AG09309 (cell line): ENCODE data around the gene ZNF479.
"Not testable (repeated sequence)": the region's sequence is repeated elsewhere in the genome, so short reads cannot be mapped to it uniquely, and the experiment has no call there.

Experiments used
- DNase-seq: peaks from one replicate; pipeline ENCODE4 v3.0.0-alpha.2; 2010; ENCODE audit warnings: low read depth
- H3K4me3 ChIP-seq: 2 replicates; pipeline ENCODE4 v1.5.1; 2011; ENCODE audit warnings: mild to moderate bottlenecking, low read depth, low read length, moderate library complexity; ENCODE audit not compliant: control insufficient read depth
- TF ChIP-seq, protein P1 (sequence below): IDR thresholded peaks from 2 replicates; pipeline ENCODE4 v1.5.1; 2011; ENCODE audit warnings: mild to moderate bottlenecking, low read depth, low read length, inconsistent platforms; ENCODE audit not compliant: insufficient read depth, control insufficient read depth; ENCODE audit errors: missing control alignments

Gene ZNF479

DNA sequence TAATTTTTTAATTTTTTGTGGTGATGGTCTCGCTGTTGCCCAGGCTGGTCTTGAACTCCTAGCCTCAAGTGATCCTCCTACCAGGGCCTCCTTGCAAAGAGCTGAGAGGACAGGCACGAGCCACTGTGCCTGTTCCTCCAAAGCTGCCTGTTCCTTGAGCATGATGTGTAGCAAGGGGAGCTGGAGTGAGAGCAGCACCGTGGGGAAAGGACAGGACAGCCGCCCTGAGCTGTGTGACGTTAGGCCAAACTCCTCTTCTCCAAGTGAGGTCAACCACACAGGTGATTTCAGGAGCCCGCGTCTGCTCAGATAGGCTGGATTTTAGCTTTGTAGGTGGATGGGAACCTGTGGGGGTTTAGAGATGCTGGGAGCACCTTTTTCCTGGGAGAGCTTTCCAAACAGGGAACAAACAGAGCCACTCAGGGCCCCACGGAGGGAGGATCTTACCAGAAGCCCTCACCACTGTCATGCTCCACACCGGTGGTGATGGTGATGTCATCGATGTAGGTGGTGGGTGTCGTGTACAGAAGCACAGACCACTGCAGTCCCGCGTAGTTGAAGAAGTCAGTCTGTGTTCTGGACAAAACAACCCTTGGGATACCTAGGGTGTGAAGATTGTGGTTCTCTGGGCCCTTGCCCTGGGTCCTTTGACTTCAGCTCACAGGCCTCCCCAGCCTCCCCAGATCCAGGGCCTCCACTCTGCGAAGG lies 44.8 kb upstream of the ZNF479 start:
- TF ChIP-seq, protein P1, sequence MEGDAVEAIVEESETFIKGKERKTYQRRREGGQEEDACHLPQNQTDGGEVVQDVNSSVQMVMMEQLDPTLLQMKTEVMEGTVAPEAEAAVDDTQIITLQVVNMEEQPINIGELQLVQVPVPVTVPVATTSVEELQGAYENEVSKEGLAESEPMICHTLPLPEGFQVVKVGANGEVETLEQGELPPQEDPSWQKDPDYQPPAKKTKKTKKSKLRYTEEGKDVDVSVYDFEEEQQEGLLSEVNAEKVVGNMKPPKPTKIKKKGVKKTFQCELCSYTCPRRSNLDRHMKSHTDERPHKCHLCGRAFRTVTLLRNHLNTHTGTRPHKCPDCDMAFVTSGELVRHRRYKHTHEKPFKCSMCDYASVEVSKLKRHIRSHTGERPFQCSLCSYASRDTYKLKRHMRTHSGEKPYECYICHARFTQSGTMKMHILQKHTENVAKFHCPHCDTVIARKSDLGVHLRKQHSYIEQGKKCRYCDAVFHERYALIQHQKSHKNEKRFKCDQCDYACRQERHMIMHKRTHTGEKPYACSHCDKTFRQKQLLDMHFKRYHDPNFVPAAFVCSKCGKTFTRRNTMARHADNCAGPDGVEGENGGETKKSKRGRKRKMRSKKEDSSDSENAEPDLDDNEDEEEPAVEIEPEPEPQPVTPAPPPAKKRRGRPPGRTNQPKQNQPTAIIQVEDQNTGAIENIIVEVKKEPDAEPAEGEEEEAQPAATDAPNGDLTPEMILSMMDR = no peak

DNA sequence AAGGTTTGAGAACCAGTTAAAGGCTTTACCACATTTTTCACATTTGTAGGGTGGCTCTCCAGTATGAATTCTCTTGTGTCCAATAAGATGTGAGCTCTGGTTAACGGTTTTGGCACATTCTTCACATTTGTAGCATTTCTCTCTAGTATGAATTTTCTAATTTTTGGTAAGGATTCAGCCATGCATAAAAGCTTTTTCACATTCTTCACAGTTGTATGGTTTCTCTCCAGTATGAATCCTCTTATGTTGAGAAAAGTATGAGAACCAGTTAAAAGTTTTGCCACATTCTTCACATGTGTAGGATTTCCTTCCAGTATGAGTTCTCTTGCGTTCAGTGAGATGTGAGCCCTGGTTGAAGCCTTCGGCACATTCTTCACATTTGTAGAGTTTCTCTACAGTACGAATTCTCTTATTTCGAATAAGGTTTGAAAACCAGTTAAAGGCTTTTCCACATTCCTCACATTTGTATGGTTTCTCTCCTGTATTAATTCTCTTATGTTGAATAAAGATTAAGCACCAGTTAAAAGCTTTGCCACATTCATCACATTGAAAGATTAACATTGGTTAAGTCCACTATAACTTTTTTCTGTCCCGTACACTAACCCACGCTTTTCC lies 33.2 kb upstream of the ZNF479 start:
- H3K4me3 ChIP-seq = no peak overlapping the region
- TF ChIP-seq, protein P1 = no peak
- no peak for DNase-seq

More for the DNA sequence above, 44.8 kb upstream of the ZNF479 start:
- no peak overlapping the region for H3K4me3 ChIP-seq
- DNase-seq = no peak

DNA sequence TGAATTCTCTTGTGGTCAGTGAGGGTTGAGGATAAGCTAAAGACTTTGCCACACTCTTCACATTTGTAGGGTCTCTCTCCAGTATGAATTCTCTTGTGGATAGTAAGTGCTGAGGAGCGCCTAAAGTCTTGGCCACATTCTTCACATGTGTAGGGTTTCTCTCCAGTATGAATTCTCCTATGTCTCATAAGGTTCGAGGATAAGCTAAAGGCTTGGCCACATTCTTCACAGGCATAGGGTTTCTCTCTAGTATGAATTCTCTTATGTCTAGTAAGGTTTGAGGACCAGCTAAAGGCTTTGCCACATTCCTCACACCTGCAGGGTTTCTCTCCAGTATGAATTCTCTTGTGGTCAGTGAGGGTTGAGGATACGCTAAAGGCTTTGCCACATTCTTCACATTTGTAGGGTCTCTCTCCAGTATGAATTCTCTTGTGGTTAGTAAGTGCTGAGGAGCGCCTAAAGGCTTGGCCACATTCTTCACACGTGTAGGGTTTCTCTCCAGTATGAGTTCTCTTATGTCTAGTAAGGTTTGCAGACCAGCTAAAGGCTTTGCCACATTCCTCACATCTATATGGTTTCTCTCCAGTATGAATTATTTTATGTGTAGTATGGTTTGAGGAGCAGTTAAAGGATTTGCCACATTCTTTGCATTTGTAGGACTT lies 12.0 kb downstream of the ZNF479 start:
- not testable (repeated sequence) for DNase-seq, H3K4me3 ChIP-seq
